SK-N-SH (cell line): ENCODE results near the gene GPR85. TPM values are rescaled to one million over a fixed set of nuclear protein-coding genes. Genes with fewer than 3 reads are reported as not detected.

ENCODE experiments used
- CTCF ChIA-PET: fragments of 300-600, 350-600 bp; formaldehyde crosslinking; extraction: SDS; loops from one replicate; lab custom pipeline; 2021; lab: Yijun Ruan, JAX
- POLR2A ChIA-PET: fragments of 350-600 bp; sonication (Branson Sonifier 250); formaldehyde crosslinking; extraction: SDS; loops from one replicate; lab custom pipeline; 2020; ENCODE audit warnings: antibody characterized with exemption, inconsistent platforms; lab: Yijun Ruan, JAX
- DNase-seq: peaks from one replicate; pipeline ENCODE4 v3.0.0; 2012
- H2AFZ ChIP-seq: fragments of 200-600 bp; sonication (generic); 2 replicates; pipeline ENCODE4 v1.8.1; 2016; ENCODE audit warnings: antibody characterized with exemption, mild to moderate bottlenecking, low read depth
- H3F3A ChIP-seq: fragments of 200-600 bp; sonication (generic); replicated peaks from 2 replicates; pipeline ENCODE3; 2016; ENCODE audit warnings: antibody characterized with exemption, mild to moderate bottlenecking; ENCODE audit not compliant: insufficient read depth
- H3K27ac ChIP-seq, 2 experiments: fragments of 200-500 bp in 1 of 2; fragments of 200-600 bp in 1 of 2; sonication (Bioruptor generic) in 1 of 2; sonication (generic), shearing (Covaris generic) in 1 of 2; 2 replicates each; pipeline versions ENCODE4 v1.5.1 to v1.6.1; 2014 to 2016; ENCODE audit warnings: low read depth in 2 of 2, inconsistent platforms in 1 of 2, low read length in 1 of 2, mild to moderate bottlenecking in 1 of 2, mixed read lengths in 1 of 2
- H3K27me3 ChIP-seq: fragments of 200-600 bp; sonication (generic), shearing (Covaris generic); 2 replicates; pipeline ENCODE4 v1.6.1; 2016; ENCODE audit warnings: mixed run types; ENCODE audit not compliant: insufficient read depth
- H3K36me3 ChIP-seq, 2 experiments: fragments of 200-500 bp in 1 of 2; fragments of 200-600 bp in 1 of 2; sonication (Bioruptor generic) in 1 of 2; sonication (generic) in 1 of 2; replicated peaks in 1 of 2; 2 replicates each; pipeline versions ENCODE3 to v1.5.1; 2014 to 2016; ENCODE audit warnings: low read length in 1 of 2, mild to moderate bottlenecking in 1 of 2; ENCODE audit not compliant: insufficient read depth in 2 of 2, control insufficient read depth in 1 of 2
- H3K4me1 ChIP-seq, 2 experiments: fragments of 200-500 bp in 1 of 2; fragments of 200-600 bp in 1 of 2; sonication (Bioruptor generic) in 1 of 2; sonication (generic), shearing (Covaris generic) in 1 of 2; 2 replicates each; pipeline versions ENCODE4 v1.5.1 to v1.6.1; 2014 to 2016; ENCODE audit warnings: low read depth in 1 of 2, low read length in 1 of 2, mixed run types in 1 of 2; ENCODE audit not compliant: insufficient read depth in 2 of 2, control insufficient read depth in 1 of 2
- H3K4me2 ChIP-seq: fragments of 200-600 bp; sonication (generic), shearing (Covaris generic); 2 replicates; pipeline ENCODE4 v1.6.1; 2017; ENCODE audit warnings: mixed run types
- H3K4me3 ChIP-seq, 2 experiments: fragments of 200-500 bp in 1 of 2; fragments of 200-600 bp in 1 of 2; sonication (Bioruptor generic) in 1 of 2; sonication (generic), shearing (Covaris generic) in 1 of 2; 2 replicates each; pipeline versions ENCODE4 v1.5.1 to v1.8.1; 2014 to 2016; ENCODE audit warnings: low read depth in 2 of 2, inconsistent platforms in 1 of 2, low read length in 1 of 2, mild to moderate bottlenecking in 1 of 2, mixed read lengths in 1 of 2, moderate library complexity in 1 of 2
- H3K79me2 ChIP-seq: fragments of 200-600 bp; sonication (generic); 2 replicates; pipeline ENCODE4 v1.8.1; 2017; ENCODE audit warnings: mild to moderate bottlenecking; ENCODE audit not compliant: insufficient read depth
- H3K9ac ChIP-seq: fragments of 200-600 bp; sonication (generic); 2 replicates; pipeline ENCODE4 v1.6.1; 2017; ENCODE audit warnings: mixed run types
- H3K9me2 ChIP-seq: fragments of 200-600 bp; sonication (generic); 2 replicates; pipeline ENCODE4 v1.6.1; 2017; ENCODE audit warnings: mixed run types
- H3K9me3 ChIP-seq: fragments of 200-600 bp; sonication (generic); 2 replicates; pipeline ENCODE4 v1.6.1; 2017; ENCODE audit warnings: mixed run types, mild to moderate bottlenecking, moderate library complexity
- H4K20me1 ChIP-seq: fragments of 200-600 bp; sonication (generic); 2 replicates; pipeline ENCODE4 v1.6.1; 2017; ENCODE audit warnings: mild to moderate bottlenecking, mixed run types; ENCODE audit not compliant: insufficient read depth
- CHD2 ChIP-seq: fragments of 150-350 bp; IDR thresholded peaks from 2 replicates; pipeline ENCODE4 v1.6.1; 2018; ENCODE audit warnings: low read length; ENCODE audit not compliant: partially characterized antibody
- ELF1 ChIP-seq: IDR thresholded peaks from 2 replicates; pipeline ENCODE4 v1.4.0; 2012
- EP300 ChIP-seq, 2 experiments: IDR thresholded peaks; 2 replicates each; pipeline versions ENCODE4 v1.4.0 to v1.6.1; 2012; ENCODE audit warnings: borderline replicate concordance in 1 of 2, low read depth in 1 of 2, low read length in 1 of 2
- FOXJ3 ChIP-seq: sonication (generic); formaldehyde crosslinking; IDR thresholded peaks from 2 replicates; pipeline ENCODE4 v1.5.1; 2020; ENCODE audit warnings: mild to moderate bottlenecking, missing genetic modification reagents
- GABPA ChIP-seq: IDR thresholded peaks from 2 replicates; pipeline ENCODE4 v1.4.0; 2012; ENCODE audit warnings: low read depth, mild to moderate bottlenecking
- GATA2 ChIP-seq: sonication (generic); formaldehyde crosslinking; IDR thresholded peaks from 2 replicates; pipeline ENCODE4 v1.5.0; 2020; ENCODE audit warnings: mild to moderate bottlenecking, missing genetic modification reagents
- JUND ChIP-seq: IDR thresholded peaks from 2 replicates; pipeline ENCODE4 v1.4.0; 2012
- NRF1 ChIP-seq: IDR thresholded peaks from 2 replicates; pipeline ENCODE4 v1.6.1; 2012; ENCODE audit warnings: low read depth, mild to moderate bottlenecking, low read length
- POLR2AphosphoS5 ChIP-seq: IDR thresholded peaks from 2 replicates; pipeline ENCODE4 v1.6.1; 2012; ENCODE audit warnings: low read depth, low read length
- RAD21 ChIP-seq: IDR thresholded peaks from 2 replicates; pipeline ENCODE4 v1.6.1; 2012; ENCODE audit warnings: mild to moderate bottlenecking, low read length
- RFX5 ChIP-seq: IDR thresholded peaks from 2 replicates; pipeline ENCODE4 v1.6.1; 2012; ENCODE audit warnings: mild to moderate bottlenecking, improper control_type of control experiment, low read length
- SIN3A ChIP-seq: IDR thresholded peaks from 2 replicates; pipeline ENCODE4 v1.6.1; 2012; ENCODE audit warnings: low read depth, mild to moderate bottlenecking, low read length, moderate library complexity, borderline replicate concordance
- SMC3 ChIP-seq: IDR thresholded peaks from 2 replicates; pipeline ENCODE4 v1.6.1; 2012; ENCODE audit warnings: low read depth, low read length, improper control_type of control experiment
- TAF1 ChIP-seq: IDR thresholded peaks from 2 replicates; pipeline ENCODE4 v1.6.1; 2012; ENCODE audit warnings: low read depth, mild to moderate bottlenecking, low read length, moderate library complexity, borderline replicate concordance
- TCF12 ChIP-seq: IDR thresholded peaks from 2 replicates; pipeline ENCODE4 v1.4.0; 2012
- WGBS: methylation state at CpG from one replicate; pipeline ENCODE4 v1.1.6; 2017; ENCODE audit warnings: low lambda C conversion rate; 5-methylcytosine and 5-hydroxymethylcytosine counted together
- polyA plus RNA-seq, 3 experiments: library from polyadenylated mRNA; depleted of rRNA; stranded (reverse); fragments of >200 nt; gene quantifications; 2 replicates each; pipeline ENCODE4 v1.2.3, GENCODE V29; 2012
- TF ChIP-seq, protein P1 (sequence below): IDR thresholded peaks from 2 replicates; pipeline ENCODE4 v1.6.1; 2012; ENCODE audit warnings: mild to moderate bottlenecking, low read depth, low read length, moderate library complexity
- TF ChIP-seq, protein P2 (sequence below): IDR thresholded peaks from 2 replicates; pipeline ENCODE4 v1.4.0; 2012; ENCODE audit warnings: low read depth, borderline replicate concordance

Gene GPR85
- polyA plus RNA-seq, 1 of the 3 experiments (the other 2 are of a cell fraction): 2.9 TPM

DNA sequence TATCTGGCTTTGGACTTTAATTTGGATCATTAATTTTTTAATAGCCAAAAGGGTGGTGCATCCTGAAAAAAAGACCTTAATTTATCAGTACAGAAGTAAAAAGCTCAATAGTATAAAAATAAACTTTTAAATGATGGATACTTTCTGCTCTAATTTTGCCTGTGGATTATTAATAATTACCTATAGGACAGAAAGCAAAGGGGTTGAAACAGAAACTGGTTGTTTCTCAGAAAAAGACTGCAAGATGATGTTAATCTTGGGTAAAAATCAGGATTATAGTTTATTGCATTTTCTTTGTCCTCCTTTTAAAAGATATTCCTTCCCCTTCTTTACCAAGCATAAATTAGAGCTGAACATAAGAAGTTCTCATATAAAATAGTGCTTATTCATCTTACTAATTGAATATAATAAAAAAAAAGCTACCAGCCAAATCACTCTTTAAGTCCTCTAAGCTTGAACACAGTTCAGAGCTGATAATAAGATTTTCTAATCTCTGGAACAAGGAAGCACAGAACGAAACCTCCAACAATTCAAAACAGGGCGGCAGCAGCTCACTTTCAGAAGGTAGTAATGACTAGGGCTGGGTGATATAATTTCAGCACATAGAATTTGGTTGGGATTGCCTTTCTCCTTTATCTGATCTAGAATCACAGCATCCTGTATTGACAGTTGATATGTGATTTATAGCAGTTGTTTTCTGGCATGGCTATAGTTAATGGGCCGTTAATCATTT, 8.1 kb upstream of the GPR85 start:
- Histone ChIP-seq H3K79me2 (no peaks in the 10 kb centered on the region), H3K9me3 (no peaks in the 10 kb centered on the region), H3K4me3 (no peak overlapping the region), H3K36me3 (no peaks in the 10 kb centered on the region), H3K9ac (no peak overlapping the region), H3K27ac (peak overlapping the region in 1 of 2 experiments; percentile 34; a peak in 1 of 4 replicates), H3K4me1 (peaks cover 0 to 6% of the 10 kb centered on the region in 2 experiments; a peak in 2 of 4 replicates), H3K27me3 (no peaks in the 10 kb centered on the region), H3K4me2 (no peak overlapping the region), H4K20me1 (no peaks in the 10 kb centered on the region), H3K9me2 (no peaks in the 10 kb centered on the region), H2AFZ (no peak overlapping the region), H3F3A (no peaks in the 10 kb centered on the region)
- TF ChIP-seq SMC3 (no peak), TCF12 (no peak), JUND (no peak), TAF1 (no peak), EP300 (IDR thresholded peaks at IDR 0.05; ENCODE audit: borderline replicate concordance in 1 of 2, low read depth in 1 of 2, low read length in 1 of 2) (no peak), POLR2AphosphoS5 (no peak), RFX5 (no peak)
- TF ChIP-seq, protein P1, sequence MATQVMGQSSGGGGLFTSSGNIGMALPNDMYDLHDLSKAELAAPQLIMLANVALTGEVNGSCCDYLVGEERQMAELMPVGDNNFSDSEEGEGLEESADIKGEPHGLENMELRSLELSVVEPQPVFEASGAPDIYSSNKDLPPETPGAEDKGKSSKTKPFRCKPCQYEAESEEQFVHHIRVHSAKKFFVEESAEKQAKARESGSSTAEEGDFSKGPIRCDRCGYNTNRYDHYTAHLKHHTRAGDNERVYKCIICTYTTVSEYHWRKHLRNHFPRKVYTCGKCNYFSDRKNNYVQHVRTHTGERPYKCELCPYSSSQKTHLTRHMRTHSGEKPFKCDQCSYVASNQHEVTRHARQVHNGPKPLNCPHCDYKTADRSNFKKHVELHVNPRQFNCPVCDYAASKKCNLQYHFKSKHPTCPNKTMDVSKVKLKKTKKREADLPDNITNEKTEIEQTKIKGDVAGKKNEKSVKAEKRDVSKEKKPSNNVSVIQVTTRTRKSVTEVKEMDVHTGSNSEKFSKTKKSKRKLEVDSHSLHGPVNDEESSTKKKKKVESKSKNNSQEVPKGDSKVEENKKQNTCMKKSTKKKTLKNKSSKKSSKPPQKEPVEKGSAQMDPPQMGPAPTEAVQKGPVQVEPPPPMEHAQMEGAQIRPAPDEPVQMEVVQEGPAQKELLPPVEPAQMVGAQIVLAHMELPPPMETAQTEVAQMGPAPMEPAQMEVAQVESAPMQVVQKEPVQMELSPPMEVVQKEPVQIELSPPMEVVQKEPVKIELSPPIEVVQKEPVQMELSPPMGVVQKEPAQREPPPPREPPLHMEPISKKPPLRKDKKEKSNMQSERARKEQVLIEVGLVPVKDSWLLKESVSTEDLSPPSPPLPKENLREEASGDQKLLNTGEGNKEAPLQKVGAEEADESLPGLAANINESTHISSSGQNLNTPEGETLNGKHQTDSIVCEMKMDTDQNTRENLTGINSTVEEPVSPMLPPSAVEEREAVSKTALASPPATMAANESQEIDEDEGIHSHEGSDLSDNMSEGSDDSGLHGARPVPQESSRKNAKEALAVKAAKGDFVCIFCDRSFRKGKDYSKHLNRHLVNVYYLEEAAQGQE: no peak
- TF ChIP-seq, protein P2, sequence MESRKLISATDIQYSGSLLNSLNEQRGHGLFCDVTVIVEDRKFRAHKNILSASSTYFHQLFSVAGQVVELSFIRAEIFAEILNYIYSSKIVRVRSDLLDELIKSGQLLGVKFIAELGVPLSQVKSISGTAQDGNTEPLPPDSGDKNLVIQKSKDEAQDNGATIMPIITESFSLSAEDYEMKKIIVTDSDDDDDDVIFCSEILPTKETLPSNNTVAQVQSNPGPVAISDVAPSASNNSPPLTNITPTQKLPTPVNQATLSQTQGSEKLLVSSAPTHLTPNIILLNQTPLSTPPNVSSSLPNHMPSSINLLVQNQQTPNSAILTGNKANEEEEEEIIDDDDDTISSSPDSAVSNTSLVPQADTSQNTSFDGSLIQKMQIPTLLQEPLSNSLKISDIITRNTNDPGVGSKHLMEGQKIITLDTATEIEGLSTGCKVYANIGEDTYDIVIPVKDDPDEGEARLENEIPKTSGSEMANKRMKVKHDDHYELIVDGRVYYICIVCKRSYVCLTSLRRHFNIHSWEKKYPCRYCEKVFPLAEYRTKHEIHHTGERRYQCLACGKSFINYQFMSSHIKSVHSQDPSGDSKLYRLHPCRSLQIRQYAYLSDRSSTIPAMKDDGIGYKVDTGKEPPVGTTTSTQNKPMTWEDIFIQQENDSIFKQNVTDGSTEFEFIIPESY: no peak
- POLR2A ChIA-PET: no interaction called here
- 78% methylated on average over 3 of the region's 3 CpGs for WGBS
- DNase-seq: no peak
- CTCF ChIA-PET: interaction anchor here (1.4 to 2.0 kb wide), 3 partner anchors 19 to 327 kb away, joined by 3 to 7 read pairs (median 5); no protein-coding TSS in a partner anchor

DNA sequence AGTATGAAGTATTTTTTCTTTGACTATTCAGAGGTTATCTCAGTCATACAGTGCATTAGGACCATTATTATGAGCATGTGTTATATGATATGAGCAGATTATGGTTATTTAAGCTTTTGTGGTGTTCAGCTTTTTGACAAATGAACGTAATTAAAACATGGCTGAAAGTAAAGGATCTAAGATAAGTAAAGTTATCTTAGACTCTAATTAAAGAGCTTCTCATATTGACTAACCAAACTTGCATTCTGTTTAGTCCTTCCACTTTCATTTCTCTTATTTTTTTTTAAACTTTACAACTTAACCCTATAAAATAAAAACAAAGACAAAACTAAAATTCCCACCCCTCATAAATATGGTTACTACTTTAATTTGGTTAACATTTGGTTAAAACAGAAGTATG, 6.9 kb upstream of the GPR85 start:
- Histone ChIP-seq H3K27me3 (no peaks in the 10 kb centered on the region), H3K9ac (no peak overlapping the region), H3K9me3 (no peaks in the 10 kb centered on the region)
- TF ChIP-seq ELF1 (no peak), GATA2 (CRISPR knock-in tag) (no peak), FOXJ3 (no peak), CHD2 (no peak), RAD21 (no peak), NRF1 (no peak), GABPA (no peak), SIN3A (no peak), JUND (no peak)
- TF ChIP-seq, protein P1: no peak
- TF ChIP-seq, all 33 proteins: peak for 0
- no peak overlapping the region for H2AFZ ChIP-seq
- no peak overlapping the region for H3K4me2 ChIP-seq
- H4K20me1 ChIP-seq: no peaks in the 10 kb centered on the region
- H3K4me1 ChIP-seq: no peaks in the 10 kb centered on the region; a peak in 1 of 4 replicates
- no peaks in the 10 kb centered on the region for H3K79me2 ChIP-seq
- peaks cover 4% of the 10 kb centered on the region for H3F3A ChIP-seq
- ChIA-PET POLR2A (no interaction called here), CTCF (interaction anchor here (1.4 to 1.6 kb wide), 2 partner anchors 9 to 27 kb away, joined by 3 to 6 read pairs; no protein-coding TSS in a partner anchor)
- H3K4me3 ChIP-seq: no peak overlapping the region
- no peak for DNase-seq
- no peaks in the 10 kb centered on the region for H3K9me2 ChIP-seq
- H3K27ac ChIP-seq: no peak overlapping the region
- 64% methylated on average over 1 of the region's 1 CpG for WGBS
- no peaks in the 10 kb centered on the region for H3K36me3 ChIP-seq
